Transverse colon (tissue), 4 donors: ENCODE results near the gene KRTAP10-11. TPM values are rescaled to one million over a fixed set of nuclear protein-coding genes. Genes with fewer than 3 reads are reported as not detected.

ENCODE experiments used
- DNase-seq: peaks from one replicate; pipeline ENCODE4 v3.0.0-alpha.2; 2019
- H3K27ac ChIP-seq, 4 donors: fragments of 200-600 bp; sonication (generic); 2 replicates each; pipeline ENCODE4 v1.5.1; 2016 to 2018; ENCODE audit warnings: inconsistent platforms in 4 of 4
- H3K27me3 ChIP-seq: fragments of 200-600 bp; sonication (generic); 2 replicates; pipeline ENCODE4 v1.5.1; 2017; ENCODE audit warnings: inconsistent platforms
- H3K36me3 ChIP-seq, 4 donors: fragments of 200-600 bp; sonication (generic); 2 replicates each; pipeline ENCODE4 v1.5.1; 2017 to 2019; ENCODE audit warnings: inconsistent platforms in 4 of 4
- H3K4me1 ChIP-seq, 4 donors: fragments of 200-600 bp; sonication (generic); 2 replicates each; pipeline ENCODE4 v1.5.1; 2017 to 2020; ENCODE audit warnings: inconsistent platforms in 4 of 4
- H3K4me3 ChIP-seq, 4 donors: fragments of 200-600 bp; sonication (generic); 1 replicate in 1 of 4; 2 replicates in 3 of 4; pipeline versions ENCODE4 v1.5.1 to v1.6.1; 2017 to 2019; ENCODE audit warnings: inconsistent platforms in 4 of 4
- H3K9me3 ChIP-seq, 2 donors: fragments of 200-600 bp; sonication (generic); 2 replicates each; pipeline ENCODE4 v1.5.1; 2017 to 2019; ENCODE audit warnings: inconsistent platforms in 2 of 2
- EP300 ChIP-seq: sonication (generic); formaldehyde crosslinking; IDR thresholded peaks from one replicate; pipeline ENCODE4 v1.6.1; 2017; ENCODE audit warnings: antibody characterized with exemption, low read depth
- POLR2A ChIP-seq: fragments of 450-650 bp; IDR thresholded peaks from one replicate; pipeline ENCODE4 v1.6.1; 2016; ENCODE audit warnings: antibody characterized with exemption, mild to moderate bottlenecking, moderate library complexity
- POLR2AphosphoS5 ChIP-seq, 3 donors: sonication (generic); formaldehyde crosslinking; IDR thresholded peaks; one replicate each; pipeline ENCODE4 v1.6.1; 2016; ENCODE audit warnings: antibody characterized with exemption in 3 of 3
- WGBS, 2 donors: methylation state at CpG; one replicate each; pipeline ENCODE4 v1.1.5; 2018; ENCODE audit warnings: low coverage in 1 of 2; 5-methylcytosine and 5-hydroxymethylcytosine counted together
- in situ Hi-C, 4 donors: fragments of 200-750 bp; cut with MboI; loops; one replicate each; pipeline versions ENCODE4 v1.15.0 to v1.15.1; 2017; ENCODE audit warnings: low sequenced_read_pairs in 3 of 4, low pct_ligation_motif_present in 1 of 4, low pct_unique_long_range_greater_than_20kb in 1 of 4
- intact Hi-C: fragments of 100-400 bp; cut with DNase I; formaldehyde crosslinking; loops from one replicate; pipeline ENCODE4 v1.15.1; 2023; ENCODE audit warnings: low total_unique reads
- total RNA-seq, 4 donors: library from RNA; depleted of rRNA; stranded (reverse); fragments of >200 nt; gene quantifications; one replicate each; pipeline ENCODE4 v1.1.0, GENCODE V29; 2016
- TF ChIP-seq, protein P1 (sequence below), 5 experiments: fragments of 200-600 bp in 3 of 5; fragments of 450-650 bp in 2 of 5; sonication (generic) in 3 of 5; IDR thresholded peaks; 1 replicate in 2 of 5; 2 replicates in 3 of 5; pipeline ENCODE4 v1.5.1; 2016 to 2017; ENCODE audit warnings: antibody characterized with exemption in 5 of 5, inconsistent platforms in 3 of 5, mild to moderate bottlenecking in 2 of 5, moderate library complexity in 1 of 5

KRTAP10-11 gene
- total RNA-seq, 4 donors from 2014 or later = not detected

DNA sequence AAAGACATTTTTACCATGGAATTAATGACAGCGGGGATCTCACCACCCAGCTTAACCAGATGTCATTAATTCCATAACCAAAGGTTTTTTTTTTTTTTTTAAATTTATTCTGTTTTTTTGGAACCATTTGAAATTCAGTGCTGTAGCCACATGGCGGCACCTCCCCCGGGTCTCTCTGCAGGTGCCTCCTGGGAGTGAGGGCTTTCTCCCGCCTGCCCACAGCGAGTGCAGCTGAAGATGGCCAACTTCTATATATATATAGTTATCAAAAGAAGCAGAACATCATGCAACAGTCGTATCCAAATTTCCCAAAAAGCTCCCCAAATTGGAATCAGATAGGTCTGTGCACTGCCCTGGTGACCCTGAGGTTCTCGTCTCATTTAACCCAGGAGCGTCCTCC lies 30.7 kb upstream of the KRTAP10-11 start:
- no peak for DNase-seq
- Histone ChIP-seq H3K36me3 (no peaks in the 10 kb centered on the region), H3K4me1 (peaks cover 0 to 3% (median 0%) of the 10 kb centered on the region in 4 donors), H3K4me3 (no peak overlapping the region), H3K27me3 (no peaks in the 10 kb centered on the region), H3K9me3 (peaks cover 4 to 6% of the 10 kb centered on the region in 2 donors), H3K27ac (no peak overlapping the region)
- intact Hi-C loops (no loop called here), in situ Hi-C loops (no loop called here)
- 79 to 82% methylated on average over 5 to 8 of the region's 8 CpGs for WGBS, 2 donors
- TF ChIP-seq, protein P1, sequence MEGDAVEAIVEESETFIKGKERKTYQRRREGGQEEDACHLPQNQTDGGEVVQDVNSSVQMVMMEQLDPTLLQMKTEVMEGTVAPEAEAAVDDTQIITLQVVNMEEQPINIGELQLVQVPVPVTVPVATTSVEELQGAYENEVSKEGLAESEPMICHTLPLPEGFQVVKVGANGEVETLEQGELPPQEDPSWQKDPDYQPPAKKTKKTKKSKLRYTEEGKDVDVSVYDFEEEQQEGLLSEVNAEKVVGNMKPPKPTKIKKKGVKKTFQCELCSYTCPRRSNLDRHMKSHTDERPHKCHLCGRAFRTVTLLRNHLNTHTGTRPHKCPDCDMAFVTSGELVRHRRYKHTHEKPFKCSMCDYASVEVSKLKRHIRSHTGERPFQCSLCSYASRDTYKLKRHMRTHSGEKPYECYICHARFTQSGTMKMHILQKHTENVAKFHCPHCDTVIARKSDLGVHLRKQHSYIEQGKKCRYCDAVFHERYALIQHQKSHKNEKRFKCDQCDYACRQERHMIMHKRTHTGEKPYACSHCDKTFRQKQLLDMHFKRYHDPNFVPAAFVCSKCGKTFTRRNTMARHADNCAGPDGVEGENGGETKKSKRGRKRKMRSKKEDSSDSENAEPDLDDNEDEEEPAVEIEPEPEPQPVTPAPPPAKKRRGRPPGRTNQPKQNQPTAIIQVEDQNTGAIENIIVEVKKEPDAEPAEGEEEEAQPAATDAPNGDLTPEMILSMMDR (IDR thresholded peaks at IDR 0.05) = no peak
- no peak for TF ChIP-seq EP300
- TF ChIP-seq POLR2A = no peak
- no peak for TF ChIP-seq POLR2AphosphoS5 (IDR thresholded peaks at IDR 0.05)

DNA sequence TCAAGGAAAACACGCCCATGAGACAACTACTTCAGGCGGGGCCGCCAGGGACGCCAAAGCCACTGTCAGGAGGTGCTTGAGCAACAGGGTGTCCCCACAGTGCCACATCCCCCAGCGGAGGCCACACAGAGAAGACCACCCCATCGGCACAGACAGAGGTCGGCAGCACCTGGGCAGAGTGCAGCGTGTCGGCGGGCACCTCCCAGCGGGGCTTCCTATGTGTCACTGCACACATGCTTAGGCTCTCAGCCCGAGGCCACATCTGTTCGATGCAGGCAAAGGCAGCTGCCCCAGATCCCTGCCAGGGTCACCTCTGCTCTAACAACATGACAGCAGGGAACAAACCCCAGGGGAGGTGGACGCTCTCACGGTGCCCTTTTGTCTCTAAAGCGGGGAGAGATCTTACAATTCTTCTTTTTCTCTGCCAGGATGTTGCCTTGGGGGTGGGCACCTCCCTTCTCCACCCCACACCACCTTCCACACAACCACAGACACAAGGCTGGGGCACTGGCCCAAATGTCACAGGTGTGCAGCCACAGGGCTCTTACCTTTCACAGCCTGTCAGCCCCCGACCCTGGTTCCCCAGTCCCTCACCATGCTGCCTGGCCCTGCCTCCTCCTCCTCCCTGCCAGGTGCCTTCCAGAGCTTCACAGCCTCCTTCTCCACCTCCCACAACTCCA lies 30.2 kb upstream of the KRTAP10-11 start:
- H3K36me3 ChIP-seq = no peaks in the 10 kb centered on the region
- H3K27ac ChIP-seq = no peak overlapping the region
- intact Hi-C loops (no loop called here), in situ Hi-C loops (no loop called here)
- peaks cover 0 to 3% (median 0%) of the 10 kb centered on the region in 4 donors for H3K4me1 ChIP-seq
- H3K27me3 ChIP-seq = no peaks in the 10 kb centered on the region
- DNase-seq = no peak
- WGBS, 2 donors = 83% methylated on average over 17 of the region's 17 CpGs; no CpG with 5 or more reads in 1 of the 2 donors
- H3K4me3 ChIP-seq = no peak overlapping the region
- TF ChIP-seq POLR2A (no peak), POLR2AphosphoS5 (IDR thresholded peaks at IDR 0.05) (no peak), EP300 (no peak)
- TF ChIP-seq, protein P1 (IDR thresholded peaks at IDR 0.05) = no peak
- H3K9me3 ChIP-seq = peaks cover 0 to 6% of the 10 kb centered on the region in 2 donors

DNA sequence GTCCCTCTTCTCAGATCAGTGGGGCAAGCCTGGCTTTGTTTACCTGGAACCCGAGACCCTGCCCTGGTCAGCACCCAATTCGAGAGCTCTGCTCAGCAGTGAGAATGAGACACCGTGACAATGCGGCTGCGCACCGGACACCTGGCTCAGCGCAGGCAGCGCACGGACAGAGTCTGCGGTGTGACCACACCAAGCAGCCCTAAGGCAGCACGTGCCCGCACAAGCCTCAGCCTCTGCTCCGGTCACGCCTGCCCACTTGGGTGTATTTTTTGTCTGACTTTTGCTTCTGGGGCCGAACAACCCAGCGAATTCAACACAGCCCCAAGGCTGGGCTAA lies 29.7 kb upstream of the KRTAP10-11 start:
- H3K4me3 ChIP-seq = no peak overlapping the region
- no peak for DNase-seq
- H3K27me3 ChIP-seq = no peaks in the 10 kb centered on the region
- no peaks in the 10 kb centered on the region for H3K36me3 ChIP-seq
- no peak overlapping the region for H3K27ac ChIP-seq
- TF ChIP-seq, protein P1 (IDR thresholded peaks at IDR 0.05) = no peak
- TF ChIP-seq POLR2A = no peak
- no peak for TF ChIP-seq EP300
- no peak for TF ChIP-seq POLR2AphosphoS5 (IDR thresholded peaks at IDR 0.05)
- WGBS, 2 donors = 85% methylated on average over 16 of the region's 16 CpGs; no CpG with 5 or more reads in 1 of the 2 donors
- in situ Hi-C loops = no loop called here
- H3K9me3 ChIP-seq = peaks cover 0 to 6% of the 10 kb centered on the region in 2 donors
- H3K4me1 ChIP-seq = peaks cover 0 to 3% (median 0%) of the 10 kb centered on the region in 4 donors
- intact Hi-C loops = no loop called here

DNA sequence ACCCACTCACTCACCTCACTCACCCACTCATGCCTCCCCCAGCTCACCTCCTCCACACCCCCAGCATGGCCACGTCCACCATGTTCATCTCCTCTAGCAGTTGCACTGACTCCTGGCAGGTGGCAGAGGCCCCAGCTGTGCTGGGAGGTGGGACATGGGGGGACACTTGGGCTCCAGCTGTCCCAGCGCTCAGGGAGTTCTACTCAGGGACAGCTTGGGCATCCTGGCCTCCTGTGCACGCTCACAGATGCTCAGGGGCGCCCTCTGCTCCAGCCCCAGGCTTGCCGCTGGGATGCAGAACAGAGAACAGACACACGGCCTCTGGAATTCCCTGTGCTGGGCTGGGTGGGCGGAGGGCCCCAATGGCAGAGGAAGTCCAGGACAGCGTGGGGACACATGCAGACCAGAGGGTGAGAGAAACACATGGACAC lies 29.1 kb upstream of the KRTAP10-11 start:
- in situ Hi-C loops = no loop called here
- no peak for DNase-seq

More for the DNA sequence above, 29.1 kb upstream of the KRTAP10-11 start:
- intact Hi-C loops = no loop called here
- Histone ChIP-seq H3K4me1 (peaks cover 0 to 3% (median 0%) of the 10 kb centered on the region in 4 donors), H3K9me3 (peaks cover 0 to 6% of the 10 kb centered on the region in 2 donors), H3K4me3 (no peak overlapping the region), H3K27ac (no peak overlapping the region), H3K36me3 (no peaks in the 10 kb centered on the region), H3K27me3 (no peaks in the 10 kb centered on the region)
- TF ChIP-seq EP300 (no peak), POLR2A (no peak), POLR2AphosphoS5 (IDR thresholded peaks at IDR 0.05) (no peak)
- TF ChIP-seq, protein P1 (IDR thresholded peaks at IDR 0.05) = no peak
- WGBS, 2 donors = 59% methylated on average over 8 of the region's 8 CpGs; no CpG with 5 or more reads in 1 of the 2 donors
